Right lobe of liver (tissue), 4 donors: ENCODE measurements around the gene SLC1A2.

Source experiments
- CTCF ChIP-seq, 4 donors: fragments of 200-600 bp in 3 of 4; fragments of 450-650 bp in 1 of 4; IDR thresholded peaks; one replicate each; pipeline versions ENCODE4 v1.5.1 to v1.8.0; 2016 to 2022; ENCODE audit warnings: antibody characterized with exemption in 4 of 4, mild to moderate bottlenecking in 2 of 4
- POLR2A ChIP-seq: fragments of 450-650 bp; IDR thresholded peaks from one replicate; pipeline ENCODE4 v1.6.1; 2017; ENCODE audit warnings: antibody characterized with exemption, mild to moderate bottlenecking
- donor health status: DM: no; HTN: no; CAD: no.
- donor health status: DM: no; HTN: no; CAD: no.
- donor health status: DM: no; HTN: yes; CAD: no.

- TF ChIP-seq CTCF (IDR thresholded peaks at IDR 0.05): no peak
- no peak for TF ChIP-seq POLR2A
These were observed 59.3 kb downstream of the SLC1A2 start for GRCh38 chr11:35360055-35360530.
